GM12872 (cell line): ENCODE results near the gene OTX1.

Source experiments
- TF ChIP-seq, protein P1 (sequence below): IDR thresholded peaks from 3 replicates; pipeline ENCODE4 v1.5.1; 2011; ENCODE audit warnings: low read depth, mild to moderate bottlenecking, low read length, moderate library complexity; ENCODE audit not compliant: insufficient read depth

Gene OTX1

GRCh38 chr2:63064661-63065060 lies 14.0 kb downstream of the OTX1 start:
- TF ChIP-seq, protein P1, sequence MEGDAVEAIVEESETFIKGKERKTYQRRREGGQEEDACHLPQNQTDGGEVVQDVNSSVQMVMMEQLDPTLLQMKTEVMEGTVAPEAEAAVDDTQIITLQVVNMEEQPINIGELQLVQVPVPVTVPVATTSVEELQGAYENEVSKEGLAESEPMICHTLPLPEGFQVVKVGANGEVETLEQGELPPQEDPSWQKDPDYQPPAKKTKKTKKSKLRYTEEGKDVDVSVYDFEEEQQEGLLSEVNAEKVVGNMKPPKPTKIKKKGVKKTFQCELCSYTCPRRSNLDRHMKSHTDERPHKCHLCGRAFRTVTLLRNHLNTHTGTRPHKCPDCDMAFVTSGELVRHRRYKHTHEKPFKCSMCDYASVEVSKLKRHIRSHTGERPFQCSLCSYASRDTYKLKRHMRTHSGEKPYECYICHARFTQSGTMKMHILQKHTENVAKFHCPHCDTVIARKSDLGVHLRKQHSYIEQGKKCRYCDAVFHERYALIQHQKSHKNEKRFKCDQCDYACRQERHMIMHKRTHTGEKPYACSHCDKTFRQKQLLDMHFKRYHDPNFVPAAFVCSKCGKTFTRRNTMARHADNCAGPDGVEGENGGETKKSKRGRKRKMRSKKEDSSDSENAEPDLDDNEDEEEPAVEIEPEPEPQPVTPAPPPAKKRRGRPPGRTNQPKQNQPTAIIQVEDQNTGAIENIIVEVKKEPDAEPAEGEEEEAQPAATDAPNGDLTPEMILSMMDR, result no peak

DNA sequence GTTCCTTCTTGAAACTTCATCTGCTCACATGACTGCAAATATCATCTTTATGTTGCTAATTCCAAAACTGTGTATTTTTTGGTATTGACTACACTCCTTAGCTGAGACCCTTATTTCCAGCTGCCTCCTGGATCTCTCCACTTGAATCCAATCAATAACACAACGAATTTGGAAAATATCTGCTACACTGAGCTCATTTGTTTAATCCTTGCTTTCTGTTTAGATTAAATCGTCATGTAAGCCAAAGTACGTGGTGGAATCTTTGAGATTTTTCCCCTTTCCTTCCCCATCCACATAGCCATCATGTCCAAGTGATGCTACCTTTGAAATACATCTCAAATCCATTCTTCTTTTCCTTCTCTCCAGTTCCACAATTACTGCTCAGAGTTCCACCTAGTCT lies 15.6 kb downstream of the OTX1 start:
- TF ChIP-seq, protein P1, result no peak

DNA sequence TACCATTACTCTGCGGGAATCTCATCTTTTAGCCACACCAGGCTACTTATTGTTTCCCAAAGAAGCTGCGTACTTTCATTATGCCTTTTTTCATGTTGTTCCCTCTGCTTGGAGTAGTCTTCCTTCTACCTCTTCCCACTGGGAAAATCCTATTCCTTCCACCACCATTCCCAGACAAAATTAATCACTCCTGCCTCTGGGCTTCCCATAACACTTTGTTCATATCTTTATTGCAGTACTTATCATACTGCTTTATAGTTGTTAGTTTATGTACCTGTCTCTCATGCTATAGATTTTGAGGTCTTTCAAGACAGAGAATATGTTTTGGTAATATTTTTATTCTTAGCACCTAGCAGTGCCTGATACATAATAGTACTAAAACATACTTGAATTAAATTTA lies 16.2 kb downstream of the OTX1 start:
- TF ChIP-seq, protein P1, result no peak

DNA sequence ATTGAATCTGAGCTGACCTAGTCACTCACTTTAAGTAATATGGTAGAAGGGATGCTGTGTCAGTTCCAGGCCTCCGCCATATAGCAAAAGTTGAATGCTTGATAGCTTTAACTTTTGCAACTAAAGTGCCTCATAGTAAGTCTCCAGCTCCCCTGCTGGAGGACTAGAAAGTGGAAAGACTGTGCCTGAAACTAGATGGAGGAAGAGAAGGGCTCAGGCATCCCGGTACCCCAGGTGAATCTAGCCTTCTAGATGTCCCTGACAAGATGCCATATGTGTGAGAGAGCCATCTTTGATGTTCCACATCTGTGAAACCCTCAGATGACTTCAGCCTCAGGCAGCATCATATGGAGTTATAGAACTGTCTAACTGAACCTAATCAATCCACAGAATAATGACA lies 21.0 kb downstream of the OTX1 start:
- TF ChIP-seq, protein P1, result no peak

DNA sequence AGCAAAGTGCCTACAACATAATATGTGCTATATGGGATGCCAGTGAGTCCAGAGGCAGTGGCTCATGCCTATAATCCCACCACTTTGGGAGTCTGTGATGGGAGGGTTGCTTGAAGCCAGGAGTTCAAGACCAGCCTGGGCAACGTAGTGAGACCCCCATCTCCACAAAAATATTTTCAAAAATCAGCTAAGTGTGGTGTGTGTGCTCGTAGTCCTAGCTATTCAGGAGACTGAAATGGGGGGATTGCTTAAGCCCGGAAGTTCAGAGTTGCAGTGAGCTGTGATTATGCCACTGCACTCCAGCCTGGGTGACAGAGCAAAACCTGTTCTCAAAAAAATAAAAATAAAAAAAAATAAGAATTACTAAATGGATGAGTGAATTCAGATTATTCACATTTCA lies 23.4 kb downstream of the OTX1 start:
- TF ChIP-seq, protein P1, result no peak

- TF ChIP-seq, protein P1, result peak; percentile 54
Measured at GRCh38 chr2:63078852-63079606, 28.4 kb downstream of the OTX1 start.

DNA sequence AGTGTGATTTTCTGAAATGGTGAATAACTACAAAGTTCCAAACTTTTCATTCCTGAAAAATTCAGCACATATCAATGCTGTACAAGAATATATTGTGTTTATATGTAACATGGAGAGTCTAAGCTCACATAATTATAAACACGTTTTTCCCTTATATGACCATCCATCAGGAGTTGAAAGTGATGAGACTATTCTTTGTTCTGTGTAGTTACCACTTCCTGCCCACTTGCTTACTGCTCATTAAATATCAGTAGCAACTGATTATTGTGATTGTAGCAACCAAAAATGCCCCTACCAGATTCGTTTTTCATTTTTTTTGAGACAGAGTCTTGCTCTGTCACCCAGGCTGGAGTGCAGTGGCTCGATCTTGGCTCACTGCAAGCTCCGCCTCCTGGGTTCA lies 30.8 kb downstream of the OTX1 start:
- TF ChIP-seq, protein P1, result no peak
